ENCODE data around the gene WASF2. TPM values are rescaled to one million over a fixed set of nuclear protein-coding genes. Genes with fewer than 3 reads are reported as not detected.

The WASF2 gene
- total and polyA plus RNA-seq, 2 of the 4 experiments (the other 2 are of a cell fraction): 7.9 to 45.4 TPM

- TF ChIP-seq RCOR1 (IDR thresholded peaks at IDR 0.05; ENCODE audit: insufficient replicate concordance, low read length): no peak
- TF ChIP-seq RFX5 (IDR thresholded peaks at IDR 0.05; ENCODE audit: low read depth, low read length): no peak
- TF ChIP-seq BHLHE40 (IDR thresholded peaks at IDR 0.05; ENCODE audit: low read depth, low read length): no peak
- TF ChIP-seq MXI1 (IDR thresholded peaks at IDR 0.05; ENCODE audit: borderline replicate concordance, low read depth, low read length): no peak
- TF ChIP-seq RAD21 (IDR thresholded peaks at IDR 0.05; ENCODE audit: low read length): no peak
- no peak for TF ChIP-seq CTCF (conservative IDR thresholded peaks at IDR 0.05; ENCODE audit: low read depth, low read length)
- TF ChIP-seq USF2 (IDR thresholded peaks at IDR 0.05; ENCODE audit: low read depth, low read length): no peak
- no peak for TF ChIP-seq CHD1 (IDR thresholded peaks at IDR 0.05; ENCODE audit: low read depth, low read length)
- TF ChIP-seq NFE2L2 (IDR thresholded peaks at IDR 0.05; ENCODE audit: low read depth, low read length): no peak
- no peak for TF ChIP-seq ELK1 (IDR thresholded peaks at IDR 0.05; ENCODE audit: borderline replicate concordance, low read depth, low read length)
- TF ChIP-seq MAFK (IDR thresholded peaks at IDR 0.05; ENCODE audit: low read depth, low read length): no peak
- H3K4me2 ChIP-seq (ENCODE audit: low read depth, low read length): no peak overlapping the region
- peaks cover 0 to 18% of the 10 kb centered on the region in 2 experiments; a peak in 1 of 4 replicates for H3K79me1 ChIP-seq (ENCODE audit: low read depth in 1 of 2, low read length in 2 of 2)
- 0 out of 2 replicates have a peak, but pooled peaks cover 3% of the 10 kb centered on the region for H3K9me1 ChIP-seq (ENCODE audit: insufficient read depth, low read length)
- 40% methylated on average over 1 of the region's 3 CpGs; no CpG with 5 or more reads in 1 of the 2 experiments for WGBS, 2 experiments (ENCODE audit: extremely low coverage in 2 of 2, insufficient read length in 1 of 2)
- H3K56ac ChIP-seq (ENCODE audit: extremely low read depth, insufficient read depth, low read length): no peak overlapping the region
- no peak overlapping the region for H4K91ac ChIP-seq (ENCODE audit: insufficient read depth, low read depth, low read length)
- no peak overlapping the region for H2BK15ac ChIP-seq (ENCODE audit: low read depth, low read length)
- H2BK120ac ChIP-seq (ENCODE audit: low read depth, low read length): no peak overlapping the region
- H3K9ac ChIP-seq (ENCODE audit: low read depth, low read length): no peak overlapping the region
- no peak overlapping the region for H3K23ac ChIP-seq (ENCODE audit: low read depth, low read length)
- no peaks in the 10 kb centered on the region for H3K27me3 ChIP-seq (ENCODE audit: control insufficient read depth, insufficient read depth, low read length)
- CTCF ChIA-PET: interaction anchor here (0.6 kb wide), 1 partner anchor 10 kb away, joined by 3 read pairs; no protein-coding TSS in a partner anchor
- H2AFZ ChIP-seq (replicated peaks; ENCODE audit: low read length, poor library complexity): no peak overlapping the region
- peaks cover 17% of the 10 kb centered on the region for H4K20me1 ChIP-seq (ENCODE audit: insufficient read depth, low read length)
- intact Hi-C loops (cut with micrococcal nuclease) (no loop called here), in situ Hi-C loops (cut with MboI; ENCODE audit: low sequenced_read_pairs) (no loop called here), dilution Hi-C loops (cut with HindIII; ENCODE audit: low sequenced_read_pairs, unreplicated experiment) (no loop called here)
- no peak for ATAC-seq (ENCODE audit: low read depth)
- no peaks in the 10 kb centered on the region for H3K9me3 ChIP-seq (ENCODE audit: control insufficient read depth, insufficient read depth, low read length)
- H2AK9ac ChIP-seq (replicated peaks; ENCODE audit: low read depth, low read length, poor library complexity): no peak overlapping the region
- H3K4ac ChIP-seq (ENCODE audit: low read depth, low read length): no peak overlapping the region
- H3K18ac ChIP-seq (ENCODE audit: low read depth, low read length): no peak overlapping the region
- H2BK20ac ChIP-seq (ENCODE audit: low read depth, low read length): no peak overlapping the region
- no peak overlapping the region for H3K27ac ChIP-seq (ENCODE audit: insufficient read depth, low read length)
- POLR2A ChIA-PET (ENCODE audit: unreplicated experiment): no interaction called here
- no peak overlapping the region for H4K5ac ChIP-seq (ENCODE audit: low read depth, low read length)
- DNase-seq: no peak
- H4K8ac ChIP-seq (ENCODE audit: low read depth in 2 of 2, low read length in 2 of 2): no peak overlapping the region
- no peak overlapping the region for H2BK5ac ChIP-seq (ENCODE audit: low read depth, low read length, poor library complexity, severe bottlenecking)
- H3K4me3 ChIP-seq (ENCODE audit: insufficient read depth, low read depth, low read length): no peak overlapping the region
- no peak overlapping the region for H3K14ac ChIP-seq (replicated peaks; ENCODE audit: low read depth, low read length)
- H3K36me3 ChIP-seq (ENCODE audit: control insufficient read depth, insufficient read depth, low read length): no peaks in the 10 kb centered on the region
- no peak overlapping the region for H2AK5ac ChIP-seq (ENCODE audit: low read depth, low read length)
- BruUV-seq (replicated peaks): no TSS peak
- peaks cover 6% of the 10 kb centered on the region for H3K4me1 ChIP-seq (ENCODE audit: control insufficient read depth, insufficient read depth, low read length)
Measured at GRCh38 chr1:27492796-27493195, 2.8 kb upstream of the WASF2 start.
